ENCODE data around the gene PPAT.

PPAT gene

GRCh38 chr4:56435140-56435926 is at the start of gene PPAT:
Gene PPAT (minus strand): TSS chr4:56435615. CDS start chr4:56435477, 138 bp downstream.
- TF ChIP-seq YY1 (IDR thresholded peaks at IDR 0.05; ENCODE audit: low read depth) = peak; percentile 69
- TF ChIP-seq REST (IDR thresholded peaks at IDR 0.05; ENCODE audit: low read depth) = no peak
- peak; percentile 59 for TF ChIP-seq EGR1 (IDR thresholded peaks at IDR 0.05)
- TF ChIP-seq MAX (IDR thresholded peaks at IDR 0.05) = peak; percentile 98
- TF ChIP-seq FOXM1 (IDR thresholded peaks at IDR 0.05; ENCODE audit: borderline replicate concordance, low read depth) = no peak
- TF ChIP-seq TAF1 (IDR thresholded peaks at IDR 0.05; ENCODE audit: low read depth) = peak; percentile 52; the same call in 1 of the 2 replicates
- TF ChIP-seq USF1 (IDR thresholded peaks at IDR 0.05) = peak; percentile 28; the same call in 1 of the 2 replicates
- TF ChIP-seq TCF12 (IDR thresholded peaks at IDR 0.05; ENCODE audit: low read depth) = peak; percentile 40

GRCh38 chr4:56480691-56481090 is 45.3 kb upstream of the PPAT start:
- no peak for TF ChIP-seq TEAD4 (IDR thresholded peaks at IDR 0.05)
- TF ChIP-seq TAF1 (IDR thresholded peaks at IDR 0.05; ENCODE audit: low read depth) = no peak
- TF ChIP-seq CREB1 (IDR thresholded peaks at IDR 0.05; ENCODE audit: low read depth) = no peak
- TF ChIP-seq EGR1 (IDR thresholded peaks at IDR 0.05) = no peak
- TF ChIP-seq USF1 (IDR thresholded peaks at IDR 0.05) = no peak
- TF ChIP-seq EP300 (IDR thresholded peaks at IDR 0.05; ENCODE audit: borderline replicate concordance) = no peak
- no peak for TF ChIP-seq MAX (IDR thresholded peaks at IDR 0.05)
- no peak for TF ChIP-seq NFIC (IDR thresholded peaks at IDR 0.05)
- no peak for TF ChIP-seq YY1 (IDR thresholded peaks at IDR 0.05; ENCODE audit: low read depth)
- TF ChIP-seq FOXM1 (IDR thresholded peaks at IDR 0.05; ENCODE audit: borderline replicate concordance, low read depth) = no peak

- TF ChIP-seq RAD21 (IDR thresholded peaks at IDR 0.05; ENCODE audit: low read depth) = no peak
- TF ChIP-seq TAF1 (IDR thresholded peaks at IDR 0.05; ENCODE audit: low read depth) = no peak
- TF ChIP-seq TEAD4 (IDR thresholded peaks at IDR 0.05) = no peak
- TF ChIP-seq CREB1 (IDR thresholded peaks at IDR 0.05; ENCODE audit: low read depth) = no peak
- no peak for TF ChIP-seq MAX (IDR thresholded peaks at IDR 0.05)
- no peak for TF ChIP-seq CEBPB (IDR thresholded peaks at IDR 0.05)
- no peak for TF ChIP-seq TCF12 (IDR thresholded peaks at IDR 0.05; ENCODE audit: low read depth)
- no peak for TF ChIP-seq EGR1 (IDR thresholded peaks at IDR 0.05)
- no peak for TF ChIP-seq REST (IDR thresholded peaks at IDR 0.05; ENCODE audit: low read depth)
- TF ChIP-seq FOXM1 (IDR thresholded peaks at IDR 0.05; ENCODE audit: borderline replicate concordance, low read depth) = no peak
- no peak for TF ChIP-seq NFIC (IDR thresholded peaks at IDR 0.05)
- no peak for TF ChIP-seq USF1 (IDR thresholded peaks at IDR 0.05)
Measured at GRCh38 chr4:56477192-56477702, 41.8 kb upstream of the PPAT start.

- no peak for TF ChIP-seq EGR1 (IDR thresholded peaks at IDR 0.05)
- no peak for TF ChIP-seq EP300 (IDR thresholded peaks at IDR 0.05; ENCODE audit: borderline replicate concordance)
- no peak for TF ChIP-seq CEBPB (IDR thresholded peaks at IDR 0.05)
- TF ChIP-seq YY1 (IDR thresholded peaks at IDR 0.05; ENCODE audit: low read depth) = no peak
- TF ChIP-seq RAD21 (IDR thresholded peaks at IDR 0.05; ENCODE audit: low read depth) = no peak
- TF ChIP-seq USF1 (IDR thresholded peaks at IDR 0.05) = no peak
Measured at GRCh38 chr4:56475917-56476316, 40.5 kb upstream of the PPAT start.
